H1 (cell line): ENCODE measurements around the gene NKTR. TPM values are rescaled to one million over a fixed set of nuclear protein-coding genes. Genes with fewer than 3 reads are reported as not detected.

Source experiments
- CTCF ChIA-PET: fragments of 300-600 bp; sonication (Branson Sonifier 250); formaldehyde crosslinking; loops from one replicate; lab custom pipeline; 2021; ENCODE audit not compliant: partially characterized antibody; lab: Charles Lee
- POLR2A ChIA-PET: fragments of 300-600 bp; sonication (Branson Sonifier 250); formaldehyde crosslinking; loops from one replicate; lab custom pipeline; 2021; ENCODE audit warnings: inconsistent platforms; ENCODE audit not compliant: partially characterized antibody; lab: Charles Lee
- DNase-seq, 2 experiments: peaks; one replicate each; pipeline versions ENCODE4 v3.0.0 to v3.0.0-alpha.2; 2010 to 2022; ENCODE audit warnings: low spot score in 2 of 2, low read depth in 1 of 2, mixed read lengths in 1 of 2
- FAIRE-seq: peaks from 2 replicates; lab custom pipeline; 2011; peaks lifted over from hg19 to GRCh38; lab: Jason Lieb, UNC
- H2AFZ ChIP-seq: 2 replicates; pipeline ENCODE4 v1.8.1; 2012; ENCODE audit warnings: low read length, inconsistent platforms
- H2AK5ac ChIP-seq: 2 replicates; pipeline ENCODE4 v1.6.1; 2013; ENCODE audit warnings: low read depth, low read length
- H2BK120ac ChIP-seq: replicated peaks from 2 replicates; pipeline ENCODE3; 2013; ENCODE audit warnings: low read depth, low read length, inconsistent platforms
- H2BK12ac ChIP-seq: 2 replicates; pipeline ENCODE4 v1.6.1; 2013; ENCODE audit warnings: low read depth, low read length
- H2BK15ac ChIP-seq: 2 replicates; pipeline ENCODE4 v1.6.1; 2013; ENCODE audit warnings: low read length
- H2BK20ac ChIP-seq: 2 replicates; pipeline ENCODE4 v1.6.1; 2013; ENCODE audit warnings: low read length
- H2BK5ac ChIP-seq: 2 replicates; pipeline ENCODE4 v1.6.1; 2013; ENCODE audit warnings: low read depth, low read length
- H3K14ac ChIP-seq: 2 replicates; pipeline ENCODE4 v1.6.1; 2013; ENCODE audit warnings: inconsistent platforms; ENCODE audit not compliant: insufficient read length
- H3K18ac ChIP-seq: 2 replicates; pipeline ENCODE4 v1.6.1; 2013; ENCODE audit warnings: low read length; ENCODE audit errors: extremely low read depth
- H3K23ac ChIP-seq: 2 replicates; pipeline ENCODE4 v1.6.1; 2013; ENCODE audit warnings: inconsistent platforms; ENCODE audit not compliant: insufficient read length
- H3K23me2 ChIP-seq: 2 replicates; pipeline ENCODE4 v1.6.1; 2013; ENCODE audit warnings: low read depth, low read length
- H3K27ac ChIP-seq: 2 replicates; pipeline ENCODE4 v1.6.1; 2011; ENCODE audit warnings: low read depth, low read length, inconsistent platforms
- H3K27me3 ChIP-seq, 4 experiments: replicated peaks in 1 of 4; 1 replicate in 1 of 4; 2 replicates in 3 of 4; pipeline versions ENCODE4 v1.6.1 to v1.8.1; 2011 to 2013; ENCODE audit warnings: low read length in 3 of 4, mild to moderate bottlenecking in 3 of 4, inconsistent platforms in 2 of 4, mixed read lengths in 2 of 4, moderate library complexity in 1 of 4; ENCODE audit not compliant: control insufficient read depth in 3 of 4, insufficient read depth in 3 of 4; ENCODE audit errors: extremely low read depth in 1 of 4
- H3K36me3 ChIP-seq, 4 experiments: 2 replicates each; pipeline versions ENCODE4 v1.6.1 to v1.8.1; 2011 to 2013; ENCODE audit warnings: mild to moderate bottlenecking in 4 of 4, low read length in 3 of 4, moderate library complexity in 2 of 4, control low read depth in 1 of 4, inconsistent platforms in 1 of 4; ENCODE audit not compliant: insufficient read depth in 4 of 4, control insufficient read depth in 2 of 4
- H3K4ac ChIP-seq: replicated peaks from 2 replicates; pipeline ENCODE3; 2013; ENCODE audit warnings: low read length, low read depth, mixed read lengths, inconsistent platforms; ENCODE audit not compliant: insufficient read length
- H3K4me1 ChIP-seq, 4 experiments: replicated peaks in 1 of 4; 1 replicate in 1 of 4; 2 replicates in 3 of 4; pipeline versions ENCODE4 v1.6.1 to v1.8.1; 2011 to 2013; ENCODE audit warnings: low read length in 3 of 4, inconsistent platforms in 2 of 4, mixed read lengths in 1 of 4; ENCODE audit not compliant: insufficient read depth in 4 of 4, control insufficient read depth in 3 of 4
- H3K4me2 ChIP-seq, 2 experiments: 2 replicates each; pipeline versions ENCODE4 v1.6.1 to v1.8.1; 2011 to 2013; ENCODE audit warnings: low read depth in 2 of 2, low read length in 2 of 2, control low read depth in 1 of 2, inconsistent platforms in 1 of 2, mild to moderate bottlenecking in 1 of 2; ENCODE audit not compliant: insufficient read depth in 1 of 2
- H3K4me3 ChIP-seq, 4 experiments: fragments of 200-600, 300-600 bp in 1 of 4; sonication (generic), shearing (Covaris generic), sonication (Bioruptor Twin) in 1 of 4; 2 replicates each; pipeline versions ENCODE4 v1.5.1 to v1.8.1; 2011 to 2016; ENCODE audit warnings: low read length in 4 of 4, low read depth in 3 of 4, control low read depth in 2 of 4, inconsistent platforms in 2 of 4, mild to moderate bottlenecking in 2 of 4, mixed read lengths in 1 of 4, moderate library complexity in 1 of 4; ENCODE audit not compliant: insufficient read depth in 2 of 4; ENCODE audit errors: extremely low read depth in 1 of 4
- H3K56ac ChIP-seq: replicated peaks from 2 replicates; pipeline ENCODE3; 2013; ENCODE audit warnings: low read depth, mild to moderate bottlenecking, mixed read lengths, low read length, inconsistent platforms; ENCODE audit not compliant: insufficient read length
- H3K79me1 ChIP-seq: 2 replicates; pipeline ENCODE4 v1.6.1; 2013; ENCODE audit warnings: low read depth, low read length, control low read depth
- H3K79me2 ChIP-seq, 2 experiments: 2 replicates each; pipeline versions ENCODE4 v1.6.1 to v1.8.1; 2012 to 2013; ENCODE audit warnings: low read length in 2 of 2, mild to moderate bottlenecking in 2 of 2, inconsistent platforms in 1 of 2; ENCODE audit not compliant: insufficient read depth in 2 of 2, control insufficient read depth in 1 of 2
- H3K9ac ChIP-seq, 4 experiments: replicated peaks in 1 of 4; 1 replicate in 1 of 4; 2 replicates in 3 of 4; pipeline versions ENCODE4 v1.6.1 to v1.8.1; 2011 to 2013; ENCODE audit warnings: low read depth in 3 of 4, low read length in 3 of 4, control low read depth in 2 of 4, mild to moderate bottlenecking in 2 of 4, moderate library complexity in 2 of 4, inconsistent platforms in 1 of 4; ENCODE audit errors: extremely low read depth in 1 of 4
- H3K9me3 ChIP-seq, 2 experiments: 2 replicates each; pipeline versions ENCODE4 v1.6.1 to v1.8.1; 2012 to 2013; ENCODE audit warnings: mild to moderate bottlenecking in 2 of 2, moderate library complexity in 2 of 2, control low read depth in 1 of 2, inconsistent platforms in 1 of 2, low read depth in 1 of 2, low read length in 1 of 2, mixed read lengths in 1 of 2; ENCODE audit not compliant: insufficient read depth in 2 of 2
- H4K20me1 ChIP-seq, 2 experiments: replicated peaks in 1 of 2; 2 replicates each; pipeline versions ENCODE3 to v1.8.1; 2011 to 2013; ENCODE audit warnings: inconsistent platforms in 2 of 2, low read length in 2 of 2, mild to moderate bottlenecking in 1 of 2; ENCODE audit not compliant: insufficient read depth in 2 of 2, control insufficient read depth in 1 of 2
- H4K5ac ChIP-seq: 2 replicates; pipeline ENCODE4 v1.6.1; 2013; ENCODE audit warnings: low read length, low read depth, mixed read lengths, inconsistent platforms; ENCODE audit not compliant: insufficient read length
- H4K8ac ChIP-seq: 2 replicates; pipeline ENCODE4 v1.8.0; 2013; ENCODE audit warnings: mild to moderate bottlenecking, moderate library complexity, low read length, inconsistent platforms; ENCODE audit not compliant: insufficient read depth; ENCODE audit errors: extremely low read depth
- H4K91ac ChIP-seq: replicated peaks from 2 replicates; pipeline ENCODE3; 2013; ENCODE audit warnings: low read length, mixed read lengths, inconsistent platforms; ENCODE audit not compliant: insufficient read length
- CREB1 ChIP-seq: IDR thresholded peaks from 2 replicates; pipeline ENCODE4 v1.6.1; 2012; ENCODE audit warnings: inconsistent platforms
- EZH2 ChIP-seq: fragments of 200-600 bp; sonication (generic); IDR thresholded peaks from 2 replicates; pipeline ENCODE4 v1.7.1; 2012; ENCODE audit warnings: low read depth, mild to moderate bottlenecking, moderate library complexity, low read length, inconsistent platforms; ENCODE audit not compliant: severe bottlenecking
- RFX5 ChIP-seq: IDR thresholded peaks from 2 replicates; pipeline ENCODE4 v1.6.1; 2011; ENCODE audit warnings: low read depth, low read length, improper control_type of control experiment, borderline replicate concordance
- WGBS, 2 experiments: shearing (Covaris generic) in 1 of 2; methylation state at CpG; one replicate each; pipeline versions ENCODE4 v1.1.6 to v1.1.7; 2013 to 2015; ENCODE audit warnings: low lambda C conversion rate in 2 of 2, mixed read lengths in 2 of 2, inconsistent platforms in 1 of 2, low coverage in 1 of 2, missing lambda C conversion rate in 1 of 2; ENCODE audit not compliant: insufficient replicate concordance in 2 of 2, insufficient coverage in 1 of 2, insufficient read length in 1 of 2; ENCODE audit errors: extremely low coverage in 1 of 2, missing lambda C conversion rate in 1 of 2; 5-methylcytosine and 5-hydroxymethylcytosine counted together
- polyA plus RNA-seq, 7 experiments: library from polyadenylated mRNA; depleted of rRNA in 3 of 7; stranded (reverse) in 5 of 7; unstranded in 2 of 7; fragments of >200 nt in 5 of 7; fragments of 200-250 nt in 2 of 7; gene quantifications; 1 replicate in 5 of 7; 2 replicates in 1 of 7; 4 replicates in 1 of 7; pipeline versions ENCODE4 v1.2.1 to v1.2.3, GENCODE V29; 2011 to 2013; ENCODE audit warnings: missing spikeins in 2 of 7, mixed read lengths in 2 of 7
- total RNA-seq: library from RNA; stranded (reverse); fragmentation: NEBNext Ultra II Directional; extraction: Animal tissue kit (Norgen Biotek cat#: 25700); gene quantifications from 2 replicates; pipeline ENCODE4 v1.2.1, GENCODE V29; 2021
- TF ChIP-seq, protein P1 (sequence below): IDR thresholded peaks from 2 replicates; pipeline ENCODE4 v1.6.1; 2012; ENCODE audit warnings: inconsistent platforms
- TF ChIP-seq, protein P2 (sequence below): IDR thresholded peaks from 2 replicates; pipeline ENCODE4 v1.6.1; 2011; ENCODE audit warnings: low read length, improper control_type of control experiment

The NKTR gene
- total and polyA plus RNA-seq, 2 of the 8 experiments (the other 6 are each of a cell fraction or from before 2014, with no cell fraction given): 24.1 to 62.2 TPM

DNA sequence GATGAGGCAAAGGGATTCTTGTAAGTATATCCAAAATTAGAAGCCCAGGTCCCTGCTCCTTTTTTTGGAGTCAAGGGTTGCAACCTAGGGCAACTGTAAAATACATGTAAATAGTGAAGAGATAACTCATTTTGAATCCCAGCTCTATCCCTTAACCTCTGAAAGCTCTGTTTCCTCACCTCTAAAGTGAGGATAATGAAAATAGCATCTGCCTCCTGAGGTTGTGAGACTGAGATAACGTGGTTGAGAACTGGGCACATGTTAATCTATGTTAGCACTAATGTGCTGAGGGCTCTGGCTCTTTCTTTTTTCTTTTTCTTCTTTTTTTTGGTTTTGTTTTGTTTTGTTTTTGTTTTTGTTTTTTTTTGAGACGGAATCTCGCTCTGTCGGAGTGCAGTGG is 4.8 kb upstream of the NKTR start:
- no peak overlapping the region for H2BK5ac ChIP-seq
- H4K91ac ChIP-seq: no peak overlapping the region
- no peak overlapping the region for H4K5ac ChIP-seq
- H3K4me3 ChIP-seq: no peak overlapping the region
- POLR2A ChIA-PET: interaction anchor here (1.1 to 6.0 kb wide), 3 partner anchors 10 to 15 kb away, joined by 3 to 66 read pairs (median 5); partner anchors contain the start of gene SEC22C
- H2BK12ac ChIP-seq: no peak overlapping the region
- no peak overlapping the region for H2BK20ac ChIP-seq
- no peak overlapping the region for H2AFZ ChIP-seq
- peaks cover 0 to 12% (median 7%) of the 10 kb centered on the region in 4 experiments; a peak in 6 of 7 replicates for H3K4me1 ChIP-seq
- H3K23me2 ChIP-seq: peaks cover 2% of the 10 kb centered on the region
- H3K27me3 ChIP-seq: no peaks in the 10 kb centered on the region
- H4K8ac ChIP-seq: no peak overlapping the region
- H4K20me1 ChIP-seq: no peaks in the 10 kb centered on the region
- no peak overlapping the region for H3K56ac ChIP-seq
- H3K27ac ChIP-seq: no peak overlapping the region
- peaks cover 0 to 39% (median 3%) of the 10 kb centered on the region in 4 experiments; a peak in 5 of 8 replicates for H3K36me3 ChIP-seq
- no peak overlapping the region for H3K4me2 ChIP-seq
- H3K14ac ChIP-seq: no peak overlapping the region
- H3K79me1 ChIP-seq: no peaks in the 10 kb centered on the region
- H3K9ac ChIP-seq: no peak overlapping the region
- H3K18ac ChIP-seq: no peak overlapping the region
- H3K4ac ChIP-seq: no peak overlapping the region
- no peak for FAIRE-seq
- CTCF ChIA-PET: interaction anchor here (1.3 kb wide), 1 partner anchor 17 kb away, joined by 3 read pairs; no protein-coding TSS in a partner anchor
- H3K9me3 ChIP-seq: no peaks in the 10 kb centered on the region
- H3K23ac ChIP-seq: no peak overlapping the region
- no peak overlapping the region for H2AK5ac ChIP-seq
- 100% methylated on average over 2 of the region's 4 CpGs; no CpG with 5 or more reads in 1 of the 2 experiments for WGBS, 2 experiments
- no peak overlapping the region for H2BK15ac ChIP-seq
- peaks cover 4 to 27% of the 10 kb centered on the region in 2 experiments; a peak in 2 of 4 replicates for H3K79me2 ChIP-seq
- no peak for DNase-seq
- no peak overlapping the region for H2BK120ac ChIP-seq
- TF ChIP-seq, protein P1, sequence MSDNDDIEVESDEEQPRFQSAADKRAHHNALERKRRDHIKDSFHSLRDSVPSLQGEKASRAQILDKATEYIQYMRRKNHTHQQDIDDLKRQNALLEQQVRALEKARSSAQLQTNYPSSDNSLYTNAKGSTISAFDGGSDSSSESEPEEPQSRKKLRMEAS: no peak
- TF ChIP-seq, protein P2, sequence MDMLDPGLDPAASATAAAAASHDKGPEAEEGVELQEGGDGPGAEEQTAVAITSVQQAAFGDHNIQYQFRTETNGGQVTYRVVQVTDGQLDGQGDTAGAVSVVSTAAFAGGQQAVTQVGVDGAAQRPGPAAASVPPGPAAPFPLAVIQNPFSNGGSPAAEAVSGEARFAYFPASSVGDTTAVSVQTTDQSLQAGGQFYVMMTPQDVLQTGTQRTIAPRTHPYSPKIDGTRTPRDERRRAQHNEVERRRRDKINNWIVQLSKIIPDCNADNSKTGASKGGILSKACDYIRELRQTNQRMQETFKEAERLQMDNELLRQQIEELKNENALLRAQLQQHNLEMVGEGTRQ: no peak
- TF ChIP-seq RFX5 (no peak), CREB1 (no peak), EZH2 (no peak)
